Astrocyte of the spinal cord (primary cell): ENCODE measurements around the gene FOXN3.

Source experiments
- DNase-seq: peaks from one replicate; pipeline ENCODE4 v3.0.0; 2011; ENCODE audit warnings: low read depth, low spot score
- H3K4me3 ChIP-seq: 2 replicates; pipeline ENCODE4 v1.5.1; 2011; ENCODE audit warnings: low read depth, mild to moderate bottlenecking, low read length, moderate library complexity
- CTCF ChIP-seq: IDR thresholded peaks from 2 replicates; pipeline ENCODE4 v1.5.1; 2012; ENCODE audit warnings: low read depth, mild to moderate bottlenecking, low read length, inconsistent platforms
- in situ Hi-C: cut with HindIII; loops from 2 replicates; pipeline ENCODE4 v1.10.0; 2017; ENCODE audit warnings: low sequenced_read_pairs

Gene FOXN3

GRCh38 chr14:89367779-89368120 is 49.3 kb downstream of the FOXN3 start:
- no peak for TF ChIP-seq CTCF
- H3K4me3 ChIP-seq: no peak overlapping the region
- in situ Hi-C loops: no loop called here
- DNase-seq: no peak

GRCh38 chr14:89366864-89367778 is 49.9 kb downstream of the FOXN3 start:
- no peak for TF ChIP-seq CTCF
- in situ Hi-C loops: no loop called here
- no peak overlapping the region for H3K4me3 ChIP-seq
- DNase-seq: no peak

GRCh38 chr14:89365061-89365801 is 51.8 kb downstream of the FOXN3 start:
- in situ Hi-C loops: no loop called here
- no peak overlapping the region for H3K4me3 ChIP-seq
- TF ChIP-seq CTCF: no peak
- no peak for DNase-seq

GRCh38 chr14:89364316-89364715 is 52.7 kb downstream of the FOXN3 start:
- DNase-seq: no peak
- no peak overlapping the region for H3K4me3 ChIP-seq
- in situ Hi-C loops: no loop called here
- no peak for TF ChIP-seq CTCF

GRCh38 chr14:89360277-89360676 is 56.8 kb downstream of the FOXN3 start:
- in situ Hi-C loops: no loop called here
- no peak overlapping the region for H3K4me3 ChIP-seq
- no peak for DNase-seq
- no peak for TF ChIP-seq CTCF

GRCh38 chr14:89359477-89360222 is 57.4 kb downstream of the FOXN3 start:
- in situ Hi-C loops: no loop called here
- H3K4me3 ChIP-seq: no peak overlapping the region
- no peak for TF ChIP-seq CTCF
- no peak for DNase-seq
